Uterus (tissue), 2 donors: Measurements from ENCODE around the gene TP53BP1.

Source experiments
- POLR2A ChIP-seq, 2 donors: fragments of 450-650 bp; IDR thresholded peaks; one replicate each; pipeline ENCODE4 v1.6.1; 2016; ENCODE audit warnings: antibody characterized with exemption in 2 of 2, mild to moderate bottlenecking in 1 of 2, moderate library complexity in 1 of 2
- TF ChIP-seq, protein P1 (sequence below), 4 experiments: fragments of 200-600 bp in 2 of 4; fragments of 450-650 bp in 2 of 4; sonication (generic) in 2 of 4; IDR thresholded peaks; one replicate each; pipeline ENCODE4 v1.5.1; 2016 to 2019; ENCODE audit warnings: antibody characterized with exemption in 4 of 4, mild to moderate bottlenecking in 2 of 4, moderate library complexity in 1 of 4

DNA sequence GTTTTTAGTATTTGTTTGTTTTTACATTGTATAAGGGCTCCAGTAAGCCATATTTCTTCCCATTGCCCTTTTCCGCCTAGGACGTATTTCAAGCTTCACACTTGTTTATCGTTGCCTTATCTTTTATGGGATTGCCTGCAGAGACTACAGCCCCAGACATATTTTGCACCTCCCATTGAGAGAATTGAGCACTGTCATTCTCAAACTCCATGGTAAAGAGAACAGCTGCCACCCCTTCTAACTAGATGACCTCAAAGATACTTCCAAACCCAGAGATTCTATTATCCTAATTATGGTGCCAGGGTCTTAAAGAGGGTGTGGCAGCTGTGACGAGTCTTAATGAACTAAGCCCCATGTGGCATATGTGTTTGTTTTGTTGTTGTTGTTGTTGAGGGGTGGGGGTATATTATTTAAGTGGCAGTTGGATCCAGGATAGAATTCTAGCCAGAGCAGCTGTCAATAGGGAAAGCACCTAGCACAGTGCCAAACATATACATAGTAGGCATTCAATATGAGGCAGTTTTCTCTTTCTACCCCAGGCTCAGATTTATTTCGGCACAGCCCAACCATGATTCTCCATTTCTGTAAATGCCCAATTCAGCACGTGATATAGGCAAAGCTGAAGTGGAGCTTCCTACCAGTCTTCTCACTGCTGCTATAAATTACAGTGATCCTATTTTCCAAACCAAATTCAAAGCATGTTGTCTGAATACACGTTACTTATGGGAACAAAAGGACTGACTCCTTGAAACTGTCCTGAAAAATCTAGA is 932 bp upstream of the TP53BP1 start:
- TF ChIP-seq, protein P1, sequence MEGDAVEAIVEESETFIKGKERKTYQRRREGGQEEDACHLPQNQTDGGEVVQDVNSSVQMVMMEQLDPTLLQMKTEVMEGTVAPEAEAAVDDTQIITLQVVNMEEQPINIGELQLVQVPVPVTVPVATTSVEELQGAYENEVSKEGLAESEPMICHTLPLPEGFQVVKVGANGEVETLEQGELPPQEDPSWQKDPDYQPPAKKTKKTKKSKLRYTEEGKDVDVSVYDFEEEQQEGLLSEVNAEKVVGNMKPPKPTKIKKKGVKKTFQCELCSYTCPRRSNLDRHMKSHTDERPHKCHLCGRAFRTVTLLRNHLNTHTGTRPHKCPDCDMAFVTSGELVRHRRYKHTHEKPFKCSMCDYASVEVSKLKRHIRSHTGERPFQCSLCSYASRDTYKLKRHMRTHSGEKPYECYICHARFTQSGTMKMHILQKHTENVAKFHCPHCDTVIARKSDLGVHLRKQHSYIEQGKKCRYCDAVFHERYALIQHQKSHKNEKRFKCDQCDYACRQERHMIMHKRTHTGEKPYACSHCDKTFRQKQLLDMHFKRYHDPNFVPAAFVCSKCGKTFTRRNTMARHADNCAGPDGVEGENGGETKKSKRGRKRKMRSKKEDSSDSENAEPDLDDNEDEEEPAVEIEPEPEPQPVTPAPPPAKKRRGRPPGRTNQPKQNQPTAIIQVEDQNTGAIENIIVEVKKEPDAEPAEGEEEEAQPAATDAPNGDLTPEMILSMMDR (IDR thresholded peaks at IDR 0.05) = no peak
- no peak for TF ChIP-seq POLR2A (IDR thresholded peaks at IDR 0.05)
